Activated T-helper 17 cell treated with anti-CD3 and anti-CD28 coated beads, Interleukin-2, amount 50 U/mL, for 72 hours (primary cell): ENCODE data around the gene FBXW12. TPM values are rescaled to one million over a fixed set of nuclear protein-coding genes. Genes with fewer than 3 reads are reported as not detected.

Experiments used
- ATAC-seq: fragments of 150-1000 bp; cut with Tn5 transposase; replicated peaks from 2 replicates; pipeline ENCODE4 v1.10.0; 2021; ENCODE audit warnings: mild to moderate bottlenecking, moderate library complexity
- H3K27ac Mint-ChIP-seq: one replicate; pipeline ENCODE4 v1.8.0; 2022; ENCODE audit warnings: mixed read lengths
- H3K27me3 Mint-ChIP-seq: one replicate; pipeline ENCODE4 v1.8.0; 2022; ENCODE audit warnings: mixed read lengths
- H3K36me3 Mint-ChIP-seq: one replicate; pipeline ENCODE4 v1.8.0; 2022; ENCODE audit warnings: low read depth, mild to moderate bottlenecking, mixed read lengths
- H3K4me1 Mint-ChIP-seq: one replicate; pipeline ENCODE4 v1.8.0; 2022; ENCODE audit warnings: mixed read lengths
- H3K4me3 Mint-ChIP-seq: one replicate; pipeline ENCODE4 v1.8.0; 2022; ENCODE audit warnings: mild to moderate bottlenecking, mixed read lengths
- H3K9me3 Mint-ChIP-seq: one replicate; pipeline ENCODE4 v1.8.0; 2022; ENCODE audit warnings: mixed read lengths
- total RNA-seq, 2 donors: library from RNA; stranded (reverse); gene quantifications; one replicate each; pipeline ENCODE4 v1.2.3, GENCODE V29; 2022

The FBXW12 gene
- total RNA-seq, 2 donors from 2014 or later: not detected

GRCh38 chr3:48361928-48362327 is 10.1 kb upstream of the FBXW12 start:
- H3K36me3 Mint-ChIP-seq: no peaks in the 10 kb centered on the region
- no peak overlapping the region for H3K27ac Mint-ChIP-seq
- H3K4me1 Mint-ChIP-seq: no peaks in the 10 kb centered on the region
- H3K9me3 Mint-ChIP-seq: peaks cover 6% of the 10 kb centered on the region
- no peak overlapping the region for H3K4me3 Mint-ChIP-seq
- no peak for ATAC-seq
- H3K27me3 Mint-ChIP-seq: no peaks in the 10 kb centered on the region

- Mint-ChIP-seq H3K4me1 (no peaks in the 10 kb centered on the region), H3K27me3 (no peaks in the 10 kb centered on the region), H3K27ac (no peak overlapping the region), H3K36me3 (no peaks in the 10 kb centered on the region), H3K9me3 (peaks cover 6% of the 10 kb centered on the region), H3K4me3 (no peak overlapping the region)
- no peak for ATAC-seq
Measured at GRCh38 chr3:48364840-48365239, 7.2 kb upstream of the FBXW12 start.

GRCh38 chr3:48367201-48367600 is 4.8 kb upstream of the FBXW12 start:
- no peak overlapping the region for H3K4me3 Mint-ChIP-seq
- no peak overlapping the region for H3K27ac Mint-ChIP-seq
- no peaks in the 10 kb centered on the region for H3K4me1 Mint-ChIP-seq
- no peaks in the 10 kb centered on the region for H3K9me3 Mint-ChIP-seq
- H3K27me3 Mint-ChIP-seq: no peaks in the 10 kb centered on the region
- no peak for ATAC-seq
- no peaks in the 10 kb centered on the region for H3K36me3 Mint-ChIP-seq

- H3K4me1 Mint-ChIP-seq: no peaks in the 10 kb centered on the region
- no peak overlapping the region for H3K27ac Mint-ChIP-seq
Measured at GRCh38 chr3:48369693-48370332, 2.2 kb upstream of the FBXW12 start.

GRCh38 chr3:48370333-48370713 is 1.7 kb upstream of the FBXW12 start:
- H3K36me3 Mint-ChIP-seq: no peaks in the 10 kb centered on the region
- no peaks in the 10 kb centered on the region for H3K4me1 Mint-ChIP-seq
- no peak overlapping the region for H3K27ac Mint-ChIP-seq
- no peaks in the 10 kb centered on the region for H3K27me3 Mint-ChIP-seq
- H3K9me3 Mint-ChIP-seq: no peaks in the 10 kb centered on the region
- no peak overlapping the region for H3K4me3 Mint-ChIP-seq
- no peak for ATAC-seq

More at GRCh38 chr3:48369693-48370332, 2.2 kb upstream of the FBXW12 start:
- H3K36me3 Mint-ChIP-seq: no peaks in the 10 kb centered on the region
- no peak overlapping the region for H3K4me3 Mint-ChIP-seq
- ATAC-seq: no peak
- H3K9me3 Mint-ChIP-seq: no peaks in the 10 kb centered on the region
- no peaks in the 10 kb centered on the region for H3K27me3 Mint-ChIP-seq

GRCh38 chr3:48372377-48372770 is 355 bp downstream of the FBXW12 start:
- Mint-ChIP-seq H3K27ac (no peak overlapping the region), H3K9me3 (no peaks in the 10 kb centered on the region), H3K4me1 (no peaks in the 10 kb centered on the region), H3K36me3 (no peaks in the 10 kb centered on the region), H3K4me3 (no peak overlapping the region), H3K27me3 (no peaks in the 10 kb centered on the region)
- no peak for ATAC-seq

GRCh38 chr3:48372862-48373435 is 930 bp downstream of the FBXW12 start:
- Mint-ChIP-seq H3K36me3 (no peaks in the 10 kb centered on the region), H3K27ac (no peak overlapping the region), H3K9me3 (no peaks in the 10 kb centered on the region), H3K4me1 (no peaks in the 10 kb centered on the region), H3K27me3 (no peaks in the 10 kb centered on the region), H3K4me3 (no peak overlapping the region)
- no peak for ATAC-seq

- no peaks in the 10 kb centered on the region for H3K4me1 Mint-ChIP-seq
- no peak overlapping the region for H3K4me3 Mint-ChIP-seq
- no peak overlapping the region for H3K27ac Mint-ChIP-seq
- no peaks in the 10 kb centered on the region for H3K9me3 Mint-ChIP-seq
- ATAC-seq: no peak
- H3K27me3 Mint-ChIP-seq: peaks cover 16% of the 10 kb centered on the region
- H3K36me3 Mint-ChIP-seq: no peaks in the 10 kb centered on the region
Measured at GRCh38 chr3:48387634-48388033, 15.6 kb downstream of the FBXW12 start.

GRCh38 chr3:48388966-48389365 is 16.9 kb downstream of the FBXW12 start:
- Mint-ChIP-seq H3K4me1 (no peaks in the 10 kb centered on the region), H3K27me3 (peaks cover 19% of the 10 kb centered on the region), H3K9me3 (no peaks in the 10 kb centered on the region), H3K36me3 (no peaks in the 10 kb centered on the region), H3K4me3 (no peak overlapping the region), H3K27ac (no peak overlapping the region)
- no peak for ATAC-seq

GRCh38 chr3:48394391-48394790 is 22.4 kb downstream of the FBXW12 start:
- H3K27me3 Mint-ChIP-seq: peaks cover 10% of the 10 kb centered on the region
- no peaks in the 10 kb centered on the region for H3K4me1 Mint-ChIP-seq
- no peak for ATAC-seq
- no peak overlapping the region for H3K27ac Mint-ChIP-seq
- H3K4me3 Mint-ChIP-seq: no peak overlapping the region
- no peaks in the 10 kb centered on the region for H3K9me3 Mint-ChIP-seq
- H3K36me3 Mint-ChIP-seq: no peaks in the 10 kb centered on the region

GRCh38 chr3:48395714-48396113 is 23.7 kb downstream of the FBXW12 start:
- no peak for ATAC-seq
- Mint-ChIP-seq H3K27ac (no peak overlapping the region), H3K4me1 (no peaks in the 10 kb centered on the region), H3K36me3 (no peaks in the 10 kb centered on the region), H3K27me3 (peaks cover 10% of the 10 kb centered on the region), H3K4me3 (no peak overlapping the region), H3K9me3 (no peaks in the 10 kb centered on the region)

GRCh38 chr3:48397767-48398681 is 26.0 kb downstream of the FBXW12 start:
- Mint-ChIP-seq H3K36me3 (no peaks in the 10 kb centered on the region), H3K4me3 (no peak overlapping the region), H3K9me3 (no peaks in the 10 kb centered on the region), H3K27ac (no peak overlapping the region), H3K27me3 (peaks cover 10% of the 10 kb centered on the region), H3K4me1 (peaks cover 4% of the 10 kb centered on the region)
- no peak for ATAC-seq

- Mint-ChIP-seq H3K27me3 (peaks cover 7% of the 10 kb centered on the region), H3K4me3 (no peak overlapping the region), H3K36me3 (no peaks in the 10 kb centered on the region), H3K4me1 (peaks cover 4% of the 10 kb centered on the region), H3K27ac (no peak overlapping the region), H3K9me3 (no peaks in the 10 kb centered on the region)
- no peak for ATAC-seq
Measured at GRCh38 chr3:48398701-48399386, 26.8 kb downstream of the FBXW12 start.

- no peak for ATAC-seq
- Mint-ChIP-seq H3K4me1 (peaks cover 4% of the 10 kb centered on the region), H3K27ac (peak overlapping the region; percentile 19), H3K4me3 (no peak overlapping the region), H3K9me3 (no peaks in the 10 kb centered on the region), H3K27me3 (peaks cover 7% of the 10 kb centered on the region), H3K36me3 (no peaks in the 10 kb centered on the region)
Measured at GRCh38 chr3:48399387-48400172, 27.6 kb downstream of the FBXW12 start.
